HL-60 (cell line): ENCODE results near the gene DIP2A.

Experiments used
- CTCF ChIP-seq: IDR thresholded peaks from one replicate; pipeline ENCODE4 v1.5.1; 2011; ENCODE audit warnings: low read length, control low read depth, inconsistent platforms; ENCODE audit not compliant: insufficient read depth
- GABPA ChIP-seq: IDR thresholded peaks from 2 replicates; pipeline ENCODE4 v1.6.1; 2012; ENCODE audit warnings: low read depth
- POLR2AphosphoS5 ChIP-seq: IDR thresholded peaks from 2 replicates; pipeline ENCODE4 v1.6.1; 2012; ENCODE audit warnings: low read depth
- REST ChIP-seq: IDR thresholded peaks from 2 replicates; pipeline ENCODE4 v1.6.1; 2012; ENCODE audit warnings: low read depth; ENCODE audit not compliant: insufficient replicate concordance
- SPI1 ChIP-seq: IDR thresholded peaks from 2 replicates; pipeline ENCODE4 v1.6.1; 2012; ENCODE audit warnings: low read depth, mild to moderate bottlenecking, borderline replicate concordance

- TF ChIP-seq CTCF (no peak), REST (no peak), POLR2AphosphoS5 (no peak), SPI1 (peak; percentile 18; the same call in 1 of the 2 replicates), GABPA (no peak)
Measured at GRCh38 chr21:46465651-46466050, 7.0 kb downstream of the DIP2A start.
